ENCODE data around the gene RGS13.

DNA sequence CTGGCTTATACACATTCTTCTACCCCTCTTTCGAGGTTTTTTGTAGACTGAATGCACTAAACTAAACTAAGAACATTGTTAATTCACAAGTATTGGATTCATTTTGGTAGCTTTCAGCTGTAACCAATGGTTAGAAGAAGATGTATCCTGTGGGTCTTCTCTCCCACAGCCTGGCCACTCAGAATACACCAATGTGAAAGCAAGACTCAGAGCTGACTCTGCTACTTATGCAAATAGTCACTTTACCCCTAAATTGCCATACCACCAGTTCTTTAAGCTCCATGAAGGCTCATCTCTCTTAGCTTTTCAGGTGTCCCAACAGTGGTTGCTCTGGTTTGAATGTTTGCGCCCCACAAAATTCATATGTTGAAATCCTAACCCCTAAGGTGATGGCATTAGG is 60.1 kb downstream of the RGS13 start:
- TF ChIP-seq, protein P1, sequence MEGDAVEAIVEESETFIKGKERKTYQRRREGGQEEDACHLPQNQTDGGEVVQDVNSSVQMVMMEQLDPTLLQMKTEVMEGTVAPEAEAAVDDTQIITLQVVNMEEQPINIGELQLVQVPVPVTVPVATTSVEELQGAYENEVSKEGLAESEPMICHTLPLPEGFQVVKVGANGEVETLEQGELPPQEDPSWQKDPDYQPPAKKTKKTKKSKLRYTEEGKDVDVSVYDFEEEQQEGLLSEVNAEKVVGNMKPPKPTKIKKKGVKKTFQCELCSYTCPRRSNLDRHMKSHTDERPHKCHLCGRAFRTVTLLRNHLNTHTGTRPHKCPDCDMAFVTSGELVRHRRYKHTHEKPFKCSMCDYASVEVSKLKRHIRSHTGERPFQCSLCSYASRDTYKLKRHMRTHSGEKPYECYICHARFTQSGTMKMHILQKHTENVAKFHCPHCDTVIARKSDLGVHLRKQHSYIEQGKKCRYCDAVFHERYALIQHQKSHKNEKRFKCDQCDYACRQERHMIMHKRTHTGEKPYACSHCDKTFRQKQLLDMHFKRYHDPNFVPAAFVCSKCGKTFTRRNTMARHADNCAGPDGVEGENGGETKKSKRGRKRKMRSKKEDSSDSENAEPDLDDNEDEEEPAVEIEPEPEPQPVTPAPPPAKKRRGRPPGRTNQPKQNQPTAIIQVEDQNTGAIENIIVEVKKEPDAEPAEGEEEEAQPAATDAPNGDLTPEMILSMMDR (IDR thresholded peaks at IDR 0.05): no peak
- TF ChIP-seq POLR2AphosphoS5 (IDR thresholded peaks at IDR 0.05) (no peak), POLR2A (IDR thresholded peaks at IDR 0.05) (no peak)
